Measurements from ENCODE around the gene FCRL6. TPM values are rescaled to one million over a fixed set of nuclear protein-coding genes. Genes with fewer than 3 reads are reported as not detected.

FCRL6 gene
- total and polyA plus RNA-seq, 2 donors from 2014 or later, result 0.45 to 1.4 TPM

- FAIRE-seq (no peak), DNase-seq (no peak)
- no peak for TF ChIP-seq CTCF (IDR thresholded peaks at IDR 0.05; ENCODE audit: borderline replicate concordance, extremely low read depth, insufficient read depth)
- Histone ChIP-seq H3K9me3 (ENCODE audit: control insufficient read depth in 2 of 3, insufficient read depth in 1 of 3, low read length in 3 of 3) (no peaks in the 10 kb centered on the region), H3K4me3 (ENCODE audit: low read length in 3 of 3) (no peak overlapping the region), H3K36me3 (ENCODE audit: control insufficient read depth in 2 of 3, insufficient read depth in 3 of 3, low read length in 3 of 3) (no peaks in the 10 kb centered on the region), H3K27me3 (ENCODE audit: control insufficient read depth, insufficient read depth, low read length) (no peaks in the 10 kb centered on the region), H3K4me1 (ENCODE audit: control insufficient read depth in 2 of 3, insufficient read depth in 2 of 3, low read depth in 1 of 3, low read length in 3 of 3) (peaks cover 0 to 2% (median 0%) of the 10 kb centered on the region in 3 donors), H3K27ac (ENCODE audit: low read depth in 2 of 2, low read length in 2 of 2) (no peak overlapping the region), H3K9ac (ENCODE audit: low read length in 3 of 3) (no peak overlapping the region)
- intact Hi-C loops (cut with DNase I), result no loop called here
Observed at GRCh38 chr1:159800177-159800930, 1.8 kb upstream of the FCRL6 start.

GRCh38 chr1:159803956-159804689 is 2.0 kb downstream of the FCRL6 start:
- no peaks in the 10 kb centered on the region for H3K27me3 ChIP-seq (ENCODE audit: control insufficient read depth, insufficient read depth, low read length)
- DNase-seq (no peak), FAIRE-seq (no peak)
- no peaks in the 10 kb centered on the region for H3K36me3 ChIP-seq (ENCODE audit: control insufficient read depth in 2 of 3, insufficient read depth in 3 of 3, low read length in 3 of 3)
- H3K4me1 ChIP-seq (ENCODE audit: control insufficient read depth in 2 of 3, insufficient read depth in 2 of 3, low read depth in 1 of 3, low read length in 3 of 3), result no peaks in the 10 kb centered on the region
- H3K9ac ChIP-seq (ENCODE audit: low read length in 3 of 3), result no peak overlapping the region
- no peaks in the 10 kb centered on the region for H3K9me3 ChIP-seq (ENCODE audit: control insufficient read depth in 2 of 3, insufficient read depth in 1 of 3, low read length in 3 of 3)
- no peak for TF ChIP-seq CTCF (IDR thresholded peaks at IDR 0.05; ENCODE audit: borderline replicate concordance, extremely low read depth, insufficient read depth)
- intact Hi-C loops (cut with DNase I), result no loop called here
- no peak overlapping the region for H3K4me3 ChIP-seq (ENCODE audit: low read length in 3 of 3)
- H3K27ac ChIP-seq (ENCODE audit: low read depth in 2 of 2, low read length in 2 of 2), result no peak overlapping the region

GRCh38 chr1:159804924-159805323 is 2.8 kb downstream of the FCRL6 start:
- Histone ChIP-seq H3K27me3 (ENCODE audit: control insufficient read depth, insufficient read depth, low read length) (no peaks in the 10 kb centered on the region), H3K36me3 (ENCODE audit: control insufficient read depth in 2 of 3, insufficient read depth in 3 of 3, low read length in 3 of 3) (no peaks in the 10 kb centered on the region), H3K27ac (ENCODE audit: low read depth in 2 of 2, low read length in 2 of 2) (no peak overlapping the region), H3K4me1 (ENCODE audit: control insufficient read depth in 2 of 3, insufficient read depth in 2 of 3, low read depth in 1 of 3, low read length in 3 of 3) (no peaks in the 10 kb centered on the region), H3K4me3 (ENCODE audit: low read length in 3 of 3) (no peak overlapping the region), H3K9ac (ENCODE audit: low read length in 3 of 3) (no peak overlapping the region), H3K9me3 (ENCODE audit: control insufficient read depth in 2 of 3, insufficient read depth in 1 of 3, low read length in 3 of 3) (no peaks in the 10 kb centered on the region)
- no peak for DNase-seq
- intact Hi-C loops (cut with DNase I), result no loop called here
- TF ChIP-seq CTCF (IDR thresholded peaks at IDR 0.05; ENCODE audit: borderline replicate concordance, extremely low read depth, insufficient read depth), result no peak
- FAIRE-seq, result no peak
